Raji (cell line): ENCODE data around the gene NTRK1.

Source experiments
- POLR2A ChIP-seq: IDR thresholded peaks from 2 replicates; pipeline ENCODE4 v1.6.1; 2011; ENCODE audit warnings: low read depth, low read length, control low read depth; ENCODE audit not compliant: insufficient read depth

NTRK1 gene

DNA sequence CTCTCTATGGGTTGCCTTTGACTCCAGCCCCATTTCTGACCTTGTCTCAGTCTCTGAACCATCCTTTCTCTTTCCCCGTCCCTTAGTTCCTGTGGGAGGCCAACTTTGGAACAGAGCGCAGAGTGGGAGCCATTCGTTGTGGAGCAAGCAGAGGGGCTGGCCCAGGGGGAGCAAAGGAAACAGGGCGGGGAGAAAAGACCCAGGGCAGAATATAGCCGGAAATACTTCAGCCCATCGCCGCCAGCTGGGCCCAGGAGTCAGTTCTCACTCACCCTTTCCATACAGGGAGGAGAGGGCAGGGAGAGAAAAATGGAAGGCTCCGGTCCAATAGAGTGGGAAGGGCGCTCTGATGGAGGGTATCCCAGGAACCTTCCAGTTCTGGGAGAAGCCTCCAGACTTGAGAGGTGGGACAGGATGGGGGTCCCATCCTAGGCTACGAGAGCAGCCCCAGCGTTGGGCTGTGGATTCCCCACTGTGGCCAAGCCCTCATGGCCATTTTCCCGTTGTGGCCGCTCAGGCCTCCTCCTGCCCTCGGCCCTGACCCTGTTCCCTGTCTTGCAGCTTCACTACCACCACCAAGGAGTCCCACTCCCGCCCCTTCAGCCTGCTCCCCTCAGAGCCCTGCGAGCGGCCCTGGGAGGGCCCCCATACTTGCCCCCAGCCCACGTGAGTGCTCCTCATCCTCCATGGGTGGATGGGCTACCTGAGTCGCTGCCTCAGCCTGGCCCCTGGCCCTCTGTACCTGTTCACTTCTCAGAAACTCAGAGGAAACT is 43.7 kb downstream of the NTRK1 start:
- no peak for TF ChIP-seq POLR2A

DNA sequence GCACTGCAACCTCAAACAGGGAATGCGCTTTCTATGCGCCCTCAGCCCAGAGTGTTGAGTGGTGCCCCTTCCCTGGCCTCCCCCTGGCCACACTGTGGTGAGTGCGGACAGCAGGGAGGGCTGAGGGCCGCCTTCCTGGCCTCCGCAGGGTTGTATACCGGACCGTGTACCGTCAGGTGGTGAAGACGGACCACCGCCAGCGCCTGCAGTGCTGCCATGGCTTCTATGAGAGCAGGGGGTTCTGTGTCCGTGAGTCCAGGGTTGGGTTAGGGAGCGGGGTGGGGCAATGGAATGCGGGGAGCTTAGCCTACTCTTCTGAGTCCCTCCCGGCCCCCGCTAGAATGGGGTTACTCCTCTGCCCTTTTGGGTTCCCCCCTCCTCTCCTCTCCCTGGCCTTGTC is 44.5 kb downstream of the NTRK1 start:
- TF ChIP-seq POLR2A: no peak

GRCh38 chr1:156905651-156906050 is 45.0 kb downstream of the NTRK1 start:
- TF ChIP-seq POLR2A: no peak

DNA sequence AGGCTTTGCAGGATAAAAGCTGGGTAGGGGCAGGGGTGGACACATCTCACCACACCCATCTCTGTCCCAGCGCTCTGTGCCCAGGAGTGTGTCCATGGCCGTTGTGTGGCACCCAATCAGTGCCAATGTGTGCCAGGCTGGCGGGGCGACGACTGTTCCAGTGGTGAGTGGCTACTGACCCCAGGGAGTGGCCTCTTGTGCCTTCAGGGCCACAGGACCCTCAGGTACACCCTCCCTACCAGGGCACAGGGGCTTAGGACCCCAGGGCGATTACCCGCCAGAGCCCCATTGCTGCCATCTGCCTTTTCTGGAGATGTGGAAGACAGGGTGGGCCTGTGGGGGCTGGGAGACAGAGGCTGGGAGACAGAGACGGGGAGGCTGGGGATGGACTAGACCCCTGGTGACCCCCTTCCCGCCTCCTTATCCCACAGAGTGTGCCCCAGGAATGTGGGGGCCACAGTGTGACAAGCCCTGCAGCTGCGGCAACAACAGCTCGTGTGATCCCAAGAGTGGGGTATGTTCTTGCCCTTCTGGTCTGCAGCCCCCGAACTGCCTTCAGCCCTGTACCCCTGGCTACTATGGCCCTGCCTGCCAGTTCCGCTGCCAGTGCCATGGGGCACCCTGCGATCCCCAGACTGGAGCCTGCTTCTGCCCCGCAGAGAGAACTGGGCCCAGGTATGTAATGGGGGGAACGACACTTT is 45.7 kb downstream of the NTRK1 start:
- no peak for TF ChIP-seq POLR2A

GRCh38 chr1:156908541-156908940 is 47.9 kb downstream of the NTRK1 start:
- TF ChIP-seq POLR2A: no peak

DNA sequence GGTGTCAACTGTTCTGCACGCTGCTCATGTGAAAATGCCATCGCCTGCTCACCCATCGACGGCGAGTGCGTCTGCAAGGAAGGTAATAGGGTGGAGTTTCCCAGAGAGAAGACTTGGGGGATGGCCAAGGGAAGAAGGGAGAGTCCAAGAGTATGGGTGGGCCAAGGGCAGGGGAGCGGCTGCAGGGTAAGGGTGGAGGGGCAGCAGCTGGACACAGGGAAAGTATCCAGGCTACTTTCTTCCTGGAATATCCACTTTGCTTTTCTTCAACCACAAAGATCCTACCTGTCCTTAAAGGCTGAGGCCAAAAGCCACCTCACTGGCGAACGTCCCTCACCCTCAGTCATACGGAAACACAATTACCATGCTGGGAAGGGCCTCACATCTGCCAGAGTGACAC is 48.3 kb downstream of the NTRK1 start:
- TF ChIP-seq POLR2A: no peak

DNA sequence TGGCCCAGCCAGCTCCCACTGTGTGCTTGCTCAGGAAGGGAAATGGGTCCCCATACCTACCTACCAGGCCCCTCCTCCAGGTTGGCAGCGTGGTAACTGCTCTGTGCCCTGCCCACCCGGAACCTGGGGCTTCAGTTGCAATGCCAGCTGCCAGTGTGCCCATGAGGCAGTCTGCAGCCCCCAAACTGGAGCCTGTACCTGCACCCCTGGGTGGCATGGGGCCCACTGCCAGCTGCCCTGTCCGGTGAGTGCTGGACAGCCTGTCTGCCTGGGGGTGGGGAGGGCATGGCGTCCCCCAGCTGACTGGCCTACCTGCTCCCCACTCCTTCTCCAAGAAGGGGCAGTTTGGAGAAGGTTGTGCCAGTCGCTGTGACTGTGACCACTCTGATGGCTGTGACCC is 49.0 kb downstream of the NTRK1 start:
- TF ChIP-seq POLR2A: no peak

GRCh38 chr1:156910309-156910782 is 49.7 kb downstream of the NTRK1 start:
- TF ChIP-seq POLR2A: no peak

- no peak for TF ChIP-seq POLR2A
Observed at GRCh38 chr1:156911577-156912298, 51.1 kb downstream of the NTRK1 start.

DNA sequence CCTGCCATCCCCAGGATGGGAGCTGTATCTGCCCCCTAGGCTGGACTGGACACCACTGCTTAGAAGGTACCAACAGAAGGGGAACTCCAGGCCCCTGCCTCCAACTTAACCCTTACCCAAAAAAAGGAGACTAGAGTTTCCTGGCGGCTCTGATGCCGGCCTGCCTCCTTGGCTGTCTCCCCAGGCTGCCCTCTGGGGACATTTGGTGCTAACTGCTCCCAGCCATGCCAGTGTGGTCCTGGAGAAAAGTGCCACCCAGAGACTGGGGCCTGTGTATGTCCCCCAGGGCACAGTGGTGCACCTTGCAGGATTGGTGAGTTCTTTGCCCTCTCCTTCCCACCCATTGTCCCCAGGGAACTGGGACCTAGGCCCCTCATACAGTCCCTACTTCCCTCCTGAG is 51.6 kb downstream of the NTRK1 start:
- no peak for TF ChIP-seq POLR2A

DNA sequence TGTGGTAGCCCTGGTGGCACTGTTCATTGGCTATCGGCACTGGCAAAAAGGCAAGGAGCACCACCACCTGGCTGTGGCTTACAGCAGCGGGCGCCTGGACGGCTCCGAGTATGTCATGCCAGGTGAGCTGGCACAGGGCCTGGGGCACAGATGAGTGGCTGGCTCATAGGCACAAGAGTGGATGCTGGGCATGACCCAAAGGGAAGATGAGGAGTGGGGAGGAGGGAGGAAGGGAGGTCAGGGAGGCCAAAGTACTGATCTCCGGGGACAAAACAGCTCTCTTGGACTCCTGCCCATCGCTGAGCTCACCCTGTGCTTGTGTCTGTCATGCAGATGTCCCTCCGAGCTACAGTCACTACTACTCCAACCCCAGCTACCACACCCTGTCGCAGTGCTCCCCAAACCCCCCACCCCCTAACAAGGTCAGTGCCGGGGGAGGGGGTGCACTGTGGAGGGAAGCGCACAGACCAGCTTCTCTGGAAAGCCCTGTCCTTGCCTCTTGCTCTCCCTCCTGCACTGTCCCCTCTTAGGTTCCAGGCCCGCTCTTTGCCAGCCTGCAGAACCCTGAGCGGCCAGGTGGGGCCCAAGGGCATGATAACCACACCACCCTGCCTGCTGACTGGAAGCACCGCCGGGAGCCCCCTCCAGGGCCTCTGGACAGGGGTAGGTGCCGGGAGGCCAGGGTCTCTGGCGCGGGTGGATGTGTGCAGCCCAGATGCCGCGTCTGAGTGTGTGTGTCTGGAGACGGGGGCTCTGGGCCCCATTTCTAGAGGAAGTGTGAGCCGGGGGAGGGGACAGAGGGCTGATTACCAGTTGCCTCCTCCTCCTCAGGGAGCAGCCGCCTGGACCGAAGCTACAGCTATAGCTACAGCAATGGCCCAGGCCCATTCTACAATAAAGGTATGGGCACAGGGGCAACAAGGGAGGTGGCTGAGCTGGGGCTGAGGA is 52.5 kb downstream of the NTRK1 start:
- no peak for TF ChIP-seq POLR2A

GRCh38 chr1:156913809-156914387 is 53.2 kb downstream of the NTRK1 start:
- no peak for TF ChIP-seq POLR2A

GRCh38 chr1:156914440-156914856 is 53.8 kb downstream of the NTRK1 start:
- TF ChIP-seq POLR2A: no peak

- TF ChIP-seq POLR2A: no peak
Observed at GRCh38 chr1:156920233-156921052, 59.8 kb downstream of the NTRK1 start, which contains the start of gene LRRC71. Gene LRRC71, plus strand, starts transcription at chr1:156920632. Its CDS starts 172 bp downstream, at chr1:156920804.

DNA sequence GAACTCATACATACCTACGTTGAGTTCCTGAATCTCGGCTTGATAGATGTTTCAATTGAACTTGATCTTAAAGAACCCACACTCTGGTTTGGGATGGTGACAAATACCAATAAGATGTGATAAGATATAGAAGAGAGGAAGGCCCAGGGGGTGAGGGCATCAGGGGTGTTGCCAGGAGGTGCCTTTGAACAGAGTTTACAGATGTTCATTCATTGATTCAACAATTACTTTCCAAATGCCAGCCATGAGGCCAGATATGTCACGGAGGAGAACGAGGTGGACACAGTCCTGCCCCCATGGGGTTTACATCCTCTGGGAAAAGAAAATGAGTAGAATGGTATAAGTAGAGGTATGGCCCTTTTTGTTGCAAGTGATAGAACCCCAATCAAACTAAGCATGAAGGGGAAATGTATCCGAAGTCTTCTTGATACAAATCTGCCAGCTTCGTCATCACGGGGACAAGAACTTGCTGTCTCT is 60.4 kb downstream of the NTRK1 start:
- TF ChIP-seq POLR2A: no peak
